GM13976 (cell line): ENCODE data around the gene QDPR.

Source experiments
- DNase-seq: peaks from one replicate; pipeline ENCODE4 v3.0.0; 2012; ENCODE audit warnings: low spot score
- CTCF ChIP-seq: IDR thresholded peaks from 2 replicates; pipeline ENCODE4 v1.5.1; 2012; ENCODE audit warnings: borderline replicate concordance, mild to moderate bottlenecking; ENCODE audit not compliant: insufficient read depth; ENCODE audit errors: extremely low read depth, missing control alignments, control extremely low read depth
- in situ Hi-C: fragments of 300-500 bp; cut with MboI; formaldehyde crosslinking; loops from one replicate; pipeline ENCODE4 v1.12.0; 2022; ENCODE audit warnings: low sequenced_read_pairs, mixed read lengths, inconsistent platforms; ENCODE audit not compliant: unreplicated experiment

QDPR gene

GRCh38 chr4:17556498-17556897 lies 44.6 kb upstream of the QDPR start:
- no peak for DNase-seq
- in situ Hi-C loops = loop anchor here (10.0 to 25.0 kb wide), 3 partner anchors 68 to 806 kb away; no protein-coding TSS in a partner anchor
- TF ChIP-seq CTCF = no peak

GRCh38 chr4:17554568-17554967 lies 42.7 kb upstream of the QDPR start:
- no peak for DNase-seq
- TF ChIP-seq CTCF = no peak
- in situ Hi-C loops = loop anchor here (10.0 to 25.0 kb wide), 3 partner anchors 70 to 808 kb away; no protein-coding TSS in a partner anchor

GRCh38 chr4:17552427-17552826 lies 40.5 kb upstream of the QDPR start:
- in situ Hi-C loops = loop anchor here (10.0 to 25.0 kb wide), 3 partner anchors 72 to 810 kb away; no protein-coding TSS in a partner anchor
- no peak for TF ChIP-seq CTCF

GRCh38 chr4:17550549-17550948 lies 38.7 kb upstream of the QDPR start:
- DNase-seq = no peak
- in situ Hi-C loops = loop anchor here (10.0 to 25.0 kb wide), 3 partner anchors 74 to 812 kb away; no protein-coding TSS in a partner anchor
- no peak for TF ChIP-seq CTCF

More at GRCh38 chr4:17552427-17552826, 40.5 kb upstream of the QDPR start:
- DNase-seq = no peak

- no peak for TF ChIP-seq CTCF
- in situ Hi-C loops = loop anchor here (25.0 kb wide), 1 partner anchor 1041 kb away; no protein-coding TSS in a partner anchor
- no peak for DNase-seq
These were observed 34.8 kb upstream of the QDPR start for GRCh38 chr4:17546678-17547077.

- in situ Hi-C loops = loop anchor here (25.0 kb wide), 1 partner anchor 1041 kb away; no protein-coding TSS in a partner anchor
- no peak for TF ChIP-seq CTCF
- no peak for DNase-seq
These were observed 34.3 kb upstream of the QDPR start for GRCh38 chr4:17546222-17546621.
